Esophagus muscularis mucosa (tissue), 4 donors: ENCODE measurements around the gene DZIP1. TPM values are rescaled to one million over a fixed set of nuclear protein-coding genes. Genes with fewer than 3 reads are reported as not detected.
A peak's percentile ranks its signal among the peaks of the same experiment; 100 is the strongest.

Source experiments
- DNase-seq: peaks from one replicate; pipeline ENCODE4 v3.0.0-alpha.2; 2017; ENCODE audit errors: extremely low spot score
- H3K27ac ChIP-seq, 4 donors: fragments of 200-600 bp; sonication (generic); replicated peaks in 1 of 4; 1 replicate in 3 of 4; 2 replicates in 1 of 4; pipeline ENCODE4 v1.5.1; 2016 to 2019; ENCODE audit warnings: mild to moderate bottlenecking in 1 of 4
- H3K27me3 ChIP-seq, 4 donors: fragments of 200-600 bp; sonication (generic); one replicate each; pipeline versions ENCODE4 v1.5.1 to v1.6.0; 2016 to 2019
- H3K36me3 ChIP-seq, 4 donors: fragments of 200-600 bp; sonication (generic); one replicate each; pipeline ENCODE4 v1.5.1; 2016 to 2019
- H3K4me1 ChIP-seq, 4 donors: fragments of 200-600 bp; sonication (generic); one replicate each; pipeline ENCODE4 v1.5.1; 2016 to 2019
- H3K4me3 ChIP-seq, 4 donors: fragments of 200-600 bp; sonication (generic); 1 replicate in 2 of 4; 2 replicates in 2 of 4; pipeline ENCODE4 v1.5.1; 2016 to 2019; ENCODE audit warnings: mild to moderate bottlenecking in 4 of 4, moderate library complexity in 1 of 4
- H3K9me3 ChIP-seq, 4 donors: fragments of 200-600 bp; sonication (generic); 1 replicate in 3 of 4; 2 replicates in 1 of 4; pipeline ENCODE4 v1.5.1; 2016 to 2019
- EP300 ChIP-seq: sonication (generic); formaldehyde crosslinking; IDR thresholded peaks from one replicate; pipeline ENCODE4 v1.6.1; 2017; ENCODE audit warnings: antibody characterized with exemption
- POLR2A ChIP-seq: fragments of 450-650 bp; IDR thresholded peaks from one replicate; pipeline ENCODE4 v1.6.1; 2017; ENCODE audit warnings: antibody characterized with exemption, moderate library complexity, mild to moderate bottlenecking, low read depth
- POLR2AphosphoS5 ChIP-seq, 2 donors: sonication (generic); formaldehyde crosslinking; IDR thresholded peaks; one replicate each; pipeline ENCODE4 v1.6.1; 2017; ENCODE audit warnings: antibody characterized with exemption in 2 of 2
- WGBS: methylation state at CpG from one replicate; pipeline ENCODE4 v1.1.5; 2018; 5-methylcytosine and 5-hydroxymethylcytosine counted together
- intact Hi-C: fragments of 100-400 bp; cut with DNase I; formaldehyde crosslinking; loops from one replicate; pipeline ENCODE4 v1.15.1; 2023
- total RNA-seq, 4 donors: library from RNA; depleted of rRNA; stranded (reverse); fragments of >200 nt; gene quantifications; one replicate each; pipeline versions ENCODE4 v1.1.0 to v1.2.1, GENCODE V29; 2016
- TF ChIP-seq, protein P1 (sequence below), 3 experiments: fragments of 200-600 bp in 2 of 3; fragments of 450-650 bp in 1 of 3; sonication (generic) in 2 of 3; IDR thresholded peaks; one replicate each; pipeline ENCODE4 v1.5.1; 2017 to 2019; ENCODE audit warnings: antibody characterized with exemption in 3 of 3, mild to moderate bottlenecking in 2 of 3, moderate library complexity in 1 of 3

DZIP1 gene
- total RNA-seq, 4 donors from 2014 or later = 14.5 to 31.3 (median 22.2) TPM

DNA sequence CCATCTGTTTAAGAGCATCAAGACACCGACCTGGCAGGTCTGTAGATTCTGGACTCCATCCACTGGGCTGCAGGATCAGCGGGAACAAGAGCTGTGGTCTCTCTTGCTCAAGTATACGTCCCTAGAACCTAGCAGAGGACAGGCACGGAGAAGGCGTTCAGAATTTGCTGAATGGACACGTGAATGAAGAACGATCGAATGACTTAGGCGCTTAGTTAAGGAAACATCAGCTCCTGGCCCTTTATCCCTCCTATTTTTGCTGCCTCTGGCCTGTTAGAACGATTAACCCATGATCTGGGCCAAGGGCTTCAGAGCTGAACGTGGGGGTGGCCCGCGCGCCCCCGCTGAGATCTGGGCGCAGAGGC is 953 bp downstream of the DZIP1 start:
- TF ChIP-seq POLR2A (no peak), POLR2AphosphoS5 (IDR thresholded peaks at IDR 0.05) (no peak), EP300 (no peak)
- TF ChIP-seq, protein P1, sequence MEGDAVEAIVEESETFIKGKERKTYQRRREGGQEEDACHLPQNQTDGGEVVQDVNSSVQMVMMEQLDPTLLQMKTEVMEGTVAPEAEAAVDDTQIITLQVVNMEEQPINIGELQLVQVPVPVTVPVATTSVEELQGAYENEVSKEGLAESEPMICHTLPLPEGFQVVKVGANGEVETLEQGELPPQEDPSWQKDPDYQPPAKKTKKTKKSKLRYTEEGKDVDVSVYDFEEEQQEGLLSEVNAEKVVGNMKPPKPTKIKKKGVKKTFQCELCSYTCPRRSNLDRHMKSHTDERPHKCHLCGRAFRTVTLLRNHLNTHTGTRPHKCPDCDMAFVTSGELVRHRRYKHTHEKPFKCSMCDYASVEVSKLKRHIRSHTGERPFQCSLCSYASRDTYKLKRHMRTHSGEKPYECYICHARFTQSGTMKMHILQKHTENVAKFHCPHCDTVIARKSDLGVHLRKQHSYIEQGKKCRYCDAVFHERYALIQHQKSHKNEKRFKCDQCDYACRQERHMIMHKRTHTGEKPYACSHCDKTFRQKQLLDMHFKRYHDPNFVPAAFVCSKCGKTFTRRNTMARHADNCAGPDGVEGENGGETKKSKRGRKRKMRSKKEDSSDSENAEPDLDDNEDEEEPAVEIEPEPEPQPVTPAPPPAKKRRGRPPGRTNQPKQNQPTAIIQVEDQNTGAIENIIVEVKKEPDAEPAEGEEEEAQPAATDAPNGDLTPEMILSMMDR (IDR thresholded peaks at IDR 0.05) = no peak
- intact Hi-C loops = loop anchor here (5.0 kb wide), 1 partner anchor 34 kb away; the partner anchor contains the start of gene DNAJC3
- 3% methylated on average over 16 of the region's 16 CpGs for WGBS
- Histone ChIP-seq H3K4me3 (peak overlapping the region; percentile 70 to 74 (median 72)), H3K4me1 (peaks cover 24 to 44% (median 43%) of the 10 kb centered on the region in 4 donors), H3K9me3 (no peaks in the 10 kb centered on the region), H3K27me3 (peaks cover 0 to 26% (median 0%) of the 10 kb centered on the region in 4 donors), H3K36me3 (no peaks in the 10 kb centered on the region), H3K27ac (peak overlapping the region; percentile 67 to 82 (median 79))
- DNase-seq = no peak

DNA sequence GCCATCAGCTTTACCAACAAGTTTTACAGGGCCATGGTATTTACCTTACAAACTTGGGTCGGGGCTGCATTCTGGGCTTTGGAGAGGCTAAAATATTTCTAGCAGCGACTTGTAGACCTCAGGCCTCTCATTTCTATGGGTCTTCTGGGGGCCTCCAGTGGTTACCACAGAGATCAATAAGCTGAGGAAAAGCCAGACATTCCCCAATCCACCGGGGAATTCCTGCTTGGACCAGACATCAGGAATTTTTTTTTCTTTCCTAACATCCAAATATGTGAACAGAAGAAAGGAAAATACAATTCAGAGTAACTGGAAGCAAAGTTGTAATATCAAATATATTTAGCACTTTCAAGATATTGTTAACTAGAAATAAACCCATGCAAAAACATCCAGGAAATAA is 1.5 kb downstream of the DZIP1 start:
- intact Hi-C loops = loop anchor here (5.0 kb wide), 1 partner anchor 34 kb away; the partner anchor contains the start of gene DNAJC3
- H3K36me3 ChIP-seq = no peaks in the 10 kb centered on the region
- H3K27me3 ChIP-seq = peaks cover 0 to 26% (median 0%) of the 10 kb centered on the region in 4 donors
- TF ChIP-seq EP300 = no peak
- TF ChIP-seq, protein P1 (IDR thresholded peaks at IDR 0.05) = no peak
- no peak for TF ChIP-seq POLR2A
- TF ChIP-seq POLR2AphosphoS5 (IDR thresholded peaks at IDR 0.05) = no peak
- 43% methylated on average over 3 of the region's 3 CpGs for WGBS
- no peak for DNase-seq
- peaks cover 24 to 44% (median 43%) of the 10 kb centered on the region in 4 donors for H3K4me1 ChIP-seq
- peak overlapping the region; percentile 70 to 74 (median 72) for H3K4me3 ChIP-seq
- no peaks in the 10 kb centered on the region for H3K9me3 ChIP-seq
- H3K27ac ChIP-seq = peak overlapping the region in 2 of 4 donors; percentile 78 to 80

DNA sequence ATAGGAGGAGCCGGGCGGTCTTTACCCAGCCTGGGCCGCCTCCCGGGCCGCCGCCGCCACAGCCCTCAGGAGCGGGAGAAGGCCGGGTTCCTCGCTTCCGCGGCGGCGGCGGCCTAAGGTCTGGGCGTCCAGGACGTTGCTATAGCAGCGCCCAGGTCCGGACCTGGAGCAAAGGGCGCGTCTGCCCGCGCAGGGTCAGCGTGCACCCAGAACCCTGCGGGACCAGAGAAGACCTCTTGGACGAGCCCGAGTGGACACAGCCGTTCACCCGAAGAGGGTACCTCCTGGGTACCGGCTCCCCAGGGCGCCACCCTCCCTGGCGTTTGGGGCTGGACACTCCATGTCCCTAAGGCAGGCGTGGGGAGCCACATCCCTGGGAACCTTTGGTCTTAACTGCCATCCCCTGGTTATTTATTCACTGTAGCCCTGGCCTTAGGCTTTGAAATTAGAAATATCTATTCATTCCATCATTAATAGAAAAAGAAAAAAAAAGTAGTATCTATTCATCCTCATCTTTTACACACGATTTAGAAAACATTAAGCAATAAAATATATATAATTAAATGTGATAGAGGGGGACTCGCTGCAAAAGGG is 2.4 kb downstream of the DZIP1 start:
- Histone ChIP-seq H3K4me3 (peak overlapping the region; percentile 61 to 62 (median 62)), H3K27me3 (peaks cover 0 to 26% (median 0%) of the 10 kb centered on the region in 4 donors), H3K4me1 (peaks cover 24 to 44% (median 43%) of the 10 kb centered on the region in 4 donors), H3K27ac (peak overlapping the region; percentile 10 to 59 (median 50)), H3K36me3 (no peaks in the 10 kb centered on the region), H3K9me3 (no peaks in the 10 kb centered on the region)
- no peak for TF ChIP-seq POLR2A
- TF ChIP-seq EP300 = no peak
- no peak for TF ChIP-seq POLR2AphosphoS5 (IDR thresholded peaks at IDR 0.05)
- TF ChIP-seq, protein P1 (IDR thresholded peaks at IDR 0.05) = no peak
- no peak for DNase-seq
- WGBS = 26% methylated on average over 5 of the region's 35 CpGs
- intact Hi-C loops = loop anchor here (5.0 kb wide), 1 partner anchor 35 kb away; the partner anchor contains the start of gene DNAJC3

DNA sequence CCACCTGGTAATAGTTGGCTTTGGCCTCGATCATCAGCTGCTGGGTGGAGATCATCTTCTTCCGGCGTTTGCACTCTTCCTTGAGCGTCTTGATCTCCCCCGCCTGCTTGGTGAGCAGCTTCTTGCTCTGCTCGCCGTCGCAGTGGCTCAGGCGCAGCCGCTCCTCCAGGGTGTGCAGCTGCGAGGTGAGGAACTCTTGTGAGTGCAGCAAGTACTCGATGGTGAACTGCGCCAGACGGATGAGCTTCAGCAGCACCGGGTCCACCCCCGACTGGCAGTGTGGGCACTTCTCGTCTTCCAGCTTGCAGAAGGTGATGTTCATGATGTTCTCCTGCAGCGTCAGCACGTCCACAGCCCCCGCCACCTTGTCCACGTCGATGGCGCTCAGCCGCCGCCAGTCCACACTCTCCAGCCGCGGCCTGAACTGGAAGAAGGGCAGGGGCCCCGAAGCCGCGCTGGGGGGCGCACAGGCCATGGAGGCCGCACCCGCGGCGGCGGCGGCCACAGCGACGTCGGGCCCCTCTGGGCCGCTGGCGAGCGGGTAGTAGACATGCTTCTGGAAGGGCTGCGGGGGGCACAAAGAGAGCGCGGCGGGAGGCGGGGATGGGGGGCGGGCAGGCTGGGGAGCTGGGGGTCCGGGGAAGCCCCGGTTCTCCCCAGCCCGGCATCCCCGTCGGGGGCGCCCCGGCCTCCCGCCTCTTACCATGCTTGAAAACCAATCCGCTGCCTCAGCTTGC is 3.0 kb downstream of the DZIP1 start:
- Histone ChIP-seq H3K36me3 (no peaks in the 10 kb centered on the region), H3K27me3 (peaks cover 0 to 26% (median 0%) of the 10 kb centered on the region in 4 donors), H3K4me1 (peaks cover 24 to 44% (median 43%) of the 10 kb centered on the region in 4 donors), H3K9me3 (no peaks in the 10 kb centered on the region), H3K27ac (peak overlapping the region; percentile 10 to 59 (median 50)), H3K4me3 (peak overlapping the region; percentile 61 to 62 (median 62))
- intact Hi-C loops = loop anchor here (5.0 kb wide), 1 partner anchor 36 kb away; the partner anchor contains the start of gene DNAJC3
- peak; percentile 80 for DNase-seq
- 37% methylated on average over 16 of the region's 58 CpGs for WGBS
- no peak for TF ChIP-seq EP300
- TF ChIP-seq, protein P1 (IDR thresholded peaks at IDR 0.05) = no peak
- TF ChIP-seq POLR2AphosphoS5 (IDR thresholded peaks at IDR 0.05) = no peak
- TF ChIP-seq POLR2A = no peak
